ENCODE measurements around the gene UBE2E2. TPM values are rescaled to one million over a fixed set of nuclear protein-coding genes. Genes with fewer than 3 reads are reported as not detected.

Gene UBE2E2
- total RNA-seq, 1 donor from 2014 or later: 50.8 TPM

GRCh38 chr3:23192816-23193215 is 10.3 kb upstream of the UBE2E2 start:
- TF ChIP-seq, protein P1, sequence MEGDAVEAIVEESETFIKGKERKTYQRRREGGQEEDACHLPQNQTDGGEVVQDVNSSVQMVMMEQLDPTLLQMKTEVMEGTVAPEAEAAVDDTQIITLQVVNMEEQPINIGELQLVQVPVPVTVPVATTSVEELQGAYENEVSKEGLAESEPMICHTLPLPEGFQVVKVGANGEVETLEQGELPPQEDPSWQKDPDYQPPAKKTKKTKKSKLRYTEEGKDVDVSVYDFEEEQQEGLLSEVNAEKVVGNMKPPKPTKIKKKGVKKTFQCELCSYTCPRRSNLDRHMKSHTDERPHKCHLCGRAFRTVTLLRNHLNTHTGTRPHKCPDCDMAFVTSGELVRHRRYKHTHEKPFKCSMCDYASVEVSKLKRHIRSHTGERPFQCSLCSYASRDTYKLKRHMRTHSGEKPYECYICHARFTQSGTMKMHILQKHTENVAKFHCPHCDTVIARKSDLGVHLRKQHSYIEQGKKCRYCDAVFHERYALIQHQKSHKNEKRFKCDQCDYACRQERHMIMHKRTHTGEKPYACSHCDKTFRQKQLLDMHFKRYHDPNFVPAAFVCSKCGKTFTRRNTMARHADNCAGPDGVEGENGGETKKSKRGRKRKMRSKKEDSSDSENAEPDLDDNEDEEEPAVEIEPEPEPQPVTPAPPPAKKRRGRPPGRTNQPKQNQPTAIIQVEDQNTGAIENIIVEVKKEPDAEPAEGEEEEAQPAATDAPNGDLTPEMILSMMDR (IDR thresholded peaks at IDR 0.05): no peak
- no peak for DNase-seq
- Histone ChIP-seq H3K4me1 (no peaks in the 10 kb centered on the region), H3K4me3 (no peak overlapping the region), H3K36me3 (no peaks in the 10 kb centered on the region), H3K27ac (no peak overlapping the region), H3K27me3 (ENCODE audit: low read depth) (no peaks in the 10 kb centered on the region), H3K9me3 (no peaks in the 10 kb centered on the region)
- intact Hi-C loops (cut with DNase I): no loop called here
- ATAC-seq: no peak

DNA sequence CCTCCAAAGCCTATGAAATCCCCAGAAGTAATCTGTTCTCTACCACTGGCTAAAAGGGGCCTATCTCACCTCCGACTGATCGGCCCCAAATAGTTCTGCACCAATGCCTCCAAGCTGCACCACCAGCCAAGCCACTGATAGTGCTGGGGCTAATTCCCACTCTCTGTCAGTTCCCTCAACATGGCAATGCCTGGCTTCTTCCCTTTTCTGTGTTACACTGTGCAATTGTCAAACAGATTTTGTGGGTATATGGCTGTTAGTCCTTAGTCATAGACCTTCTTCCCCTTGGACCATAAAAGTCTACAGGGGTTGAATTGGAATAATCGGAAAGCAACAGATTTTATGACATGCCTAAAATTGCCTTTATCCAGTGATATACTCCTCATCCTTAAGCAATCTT is 9.3 kb upstream of the UBE2E2 start:
- intact Hi-C loops (cut with DNase I): no loop called here
- Histone ChIP-seq H3K9me3 (no peaks in the 10 kb centered on the region), H3K27ac (no peak overlapping the region), H3K36me3 (no peaks in the 10 kb centered on the region), H3K4me1 (no peaks in the 10 kb centered on the region), H3K27me3 (ENCODE audit: low read depth) (no peaks in the 10 kb centered on the region), H3K4me3 (no peak overlapping the region)
- ATAC-seq: peak in 1 of 2 donors; percentile 47
- TF ChIP-seq, protein P1 (IDR thresholded peaks at IDR 0.05): no peak
- no peak for DNase-seq

DNA sequence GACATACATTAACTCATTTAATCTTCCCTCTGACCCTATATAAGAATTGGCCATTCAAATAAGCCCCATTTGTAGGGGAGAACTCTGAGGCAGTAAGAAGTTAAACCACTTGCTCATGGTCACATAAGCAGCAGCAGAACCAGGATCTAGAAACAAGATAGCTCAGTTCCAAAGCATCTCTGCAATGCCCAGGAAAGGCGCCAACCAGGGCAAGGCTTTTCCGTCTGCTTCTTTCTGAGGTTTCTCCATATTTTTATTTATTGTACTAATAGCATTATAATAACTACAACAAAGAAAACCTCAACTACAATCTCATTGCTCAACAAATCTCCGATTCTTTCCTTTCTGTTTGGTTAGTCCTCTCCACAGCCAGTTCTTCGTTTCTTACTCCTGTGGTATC is 4.3 kb upstream of the UBE2E2 start:
- H3K9me3 ChIP-seq: no peaks in the 10 kb centered on the region
- no peaks in the 10 kb centered on the region for H3K36me3 ChIP-seq
- peaks cover 4% of the 10 kb centered on the region for H3K4me1 ChIP-seq
- no peak overlapping the region for H3K4me3 ChIP-seq
- intact Hi-C loops (cut with DNase I): no loop called here
- no peak overlapping the region for H3K27ac ChIP-seq
- H3K27me3 ChIP-seq (ENCODE audit: low read depth): no peaks in the 10 kb centered on the region
- no peak for ATAC-seq
- DNase-seq: no peak
- TF ChIP-seq, protein P1 (IDR thresholded peaks at IDR 0.05): no peak

DNA sequence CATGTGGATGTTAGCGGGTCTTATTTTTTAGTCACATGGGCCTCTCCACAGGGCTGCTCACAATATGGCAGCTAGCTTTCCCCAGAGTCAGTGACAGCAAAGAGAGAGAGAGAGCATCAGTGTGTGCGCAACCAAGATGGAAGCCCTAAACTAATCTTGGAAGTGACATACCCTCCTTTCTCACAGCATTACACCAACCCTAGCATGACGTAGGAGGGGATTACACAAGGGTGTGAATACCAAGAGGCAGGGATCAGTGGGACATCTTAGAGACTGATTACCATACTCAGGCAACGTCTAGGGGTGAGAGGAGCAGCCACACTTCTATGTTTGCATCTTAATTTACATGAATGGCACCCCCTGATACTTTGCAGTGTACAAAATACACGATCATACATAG is 3.5 kb upstream of the UBE2E2 start:
- Histone ChIP-seq H3K36me3 (no peaks in the 10 kb centered on the region), H3K4me3 (no peak overlapping the region), H3K4me1 (peaks cover 12% of the 10 kb centered on the region), H3K9me3 (no peaks in the 10 kb centered on the region), H3K27ac (no peak overlapping the region), H3K27me3 (ENCODE audit: low read depth) (no peaks in the 10 kb centered on the region)
- no peak for DNase-seq
- TF ChIP-seq, protein P1 (IDR thresholded peaks at IDR 0.05): no peak
- ATAC-seq: no peak
- intact Hi-C loops (cut with DNase I): no loop called here

GRCh38 chr3:23201154-23201838 is 1.8 kb upstream of the UBE2E2 start:
- Histone ChIP-seq H3K9me3 (no peaks in the 10 kb centered on the region), H3K27me3 (ENCODE audit: low read depth) (no peaks in the 10 kb centered on the region), H3K27ac (no peak overlapping the region), H3K36me3 (no peaks in the 10 kb centered on the region), H3K4me3 (no peak overlapping the region), H3K4me1 (peaks cover 16% of the 10 kb centered on the region)
- intact Hi-C loops (cut with DNase I): no loop called here
- TF ChIP-seq, protein P1 (IDR thresholded peaks at IDR 0.05): no peak
- ATAC-seq (no peak), DNase-seq (no peak)

All from lower lobe of right lung (tissue), 2 donors.